ENCODE results near the gene SLPI.

The SLPI gene

DNA sequence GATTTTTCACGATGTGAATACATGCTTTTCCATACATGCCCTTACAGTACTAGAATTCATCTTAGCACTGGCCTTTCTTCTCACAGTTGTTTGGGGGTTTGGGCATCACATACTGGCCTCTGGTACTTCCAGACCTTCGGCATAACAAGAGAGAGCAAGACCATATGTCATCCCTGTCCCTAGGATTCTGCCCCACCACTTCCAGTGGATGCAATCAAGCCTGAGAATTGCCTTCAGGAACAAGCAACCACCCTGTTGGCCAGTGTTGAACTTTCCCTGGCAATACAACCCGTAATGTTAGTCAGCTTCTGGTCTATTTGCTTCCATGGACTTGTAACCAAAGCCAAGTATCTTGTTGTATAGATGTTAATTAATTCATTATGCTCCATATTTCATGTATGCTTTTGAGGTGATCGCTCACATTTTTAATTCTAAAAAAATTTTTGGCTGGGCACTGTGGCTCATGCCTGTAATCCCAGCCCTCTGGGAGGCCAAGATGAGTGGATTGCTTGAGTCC lies 15.4 kb upstream of the SLPI start:
- no peak for DNase-seq

DNA sequence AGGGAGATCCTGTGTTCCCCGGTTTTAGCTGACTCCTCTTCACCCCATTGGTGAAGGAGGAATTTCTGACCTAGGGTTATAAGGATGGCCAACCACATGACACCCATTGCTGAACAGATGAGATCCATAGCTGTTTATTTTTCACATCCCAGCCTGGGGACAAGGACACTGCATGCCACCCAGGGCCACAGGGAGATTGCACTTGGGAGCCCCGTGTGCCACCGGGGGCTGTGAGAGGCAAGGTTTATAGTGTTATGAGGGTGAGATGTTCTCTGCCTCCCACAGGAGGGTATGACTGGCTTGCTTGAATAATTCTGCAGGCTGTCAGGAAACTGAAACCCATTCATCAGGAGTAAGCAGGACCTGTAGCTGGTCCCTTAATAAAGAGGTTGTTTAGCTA lies 14.7 kb upstream of the SLPI start:
- no peak for DNase-seq

DNA sequence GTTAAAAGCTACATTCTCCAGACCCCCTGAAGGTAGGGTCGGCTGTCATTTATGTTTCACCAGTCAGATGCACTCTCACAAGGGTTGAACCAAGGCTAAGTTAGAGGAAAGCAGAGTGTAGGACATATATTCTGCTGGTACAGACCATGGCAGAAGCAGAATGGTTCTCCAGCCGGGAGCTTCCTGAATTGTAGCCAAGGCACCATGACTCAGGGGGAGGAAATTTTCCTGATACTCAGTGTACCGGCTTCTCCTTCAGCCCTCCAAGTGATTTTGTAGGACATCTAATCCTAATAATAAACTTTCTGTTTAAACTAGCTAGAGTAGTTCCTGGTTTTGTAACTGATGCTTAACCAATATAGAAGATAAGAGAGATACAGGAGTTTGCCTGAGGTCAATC lies 14.2 kb upstream of the SLPI start:
- no peak for DNase-seq

DNA sequence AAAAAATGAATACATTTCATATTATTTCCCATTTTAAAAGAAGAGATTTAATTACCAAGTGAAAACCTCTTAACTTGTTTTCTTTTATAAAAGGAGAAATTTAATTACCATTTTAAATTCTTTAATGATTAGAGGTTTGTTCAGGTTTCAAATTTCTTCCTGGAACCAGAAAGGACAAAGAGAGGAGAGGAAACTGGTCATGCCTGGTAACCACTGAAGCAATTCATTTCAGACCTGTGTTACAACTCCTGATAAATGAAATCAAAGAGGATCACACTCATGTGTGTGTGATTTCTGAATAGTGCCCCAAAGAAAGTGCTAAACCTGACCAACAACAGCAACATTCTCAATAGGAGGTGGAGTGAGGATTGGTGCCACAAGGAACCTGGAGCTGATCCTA lies 12.6 kb upstream of the SLPI start:
- no peak for DNase-seq

DNA sequence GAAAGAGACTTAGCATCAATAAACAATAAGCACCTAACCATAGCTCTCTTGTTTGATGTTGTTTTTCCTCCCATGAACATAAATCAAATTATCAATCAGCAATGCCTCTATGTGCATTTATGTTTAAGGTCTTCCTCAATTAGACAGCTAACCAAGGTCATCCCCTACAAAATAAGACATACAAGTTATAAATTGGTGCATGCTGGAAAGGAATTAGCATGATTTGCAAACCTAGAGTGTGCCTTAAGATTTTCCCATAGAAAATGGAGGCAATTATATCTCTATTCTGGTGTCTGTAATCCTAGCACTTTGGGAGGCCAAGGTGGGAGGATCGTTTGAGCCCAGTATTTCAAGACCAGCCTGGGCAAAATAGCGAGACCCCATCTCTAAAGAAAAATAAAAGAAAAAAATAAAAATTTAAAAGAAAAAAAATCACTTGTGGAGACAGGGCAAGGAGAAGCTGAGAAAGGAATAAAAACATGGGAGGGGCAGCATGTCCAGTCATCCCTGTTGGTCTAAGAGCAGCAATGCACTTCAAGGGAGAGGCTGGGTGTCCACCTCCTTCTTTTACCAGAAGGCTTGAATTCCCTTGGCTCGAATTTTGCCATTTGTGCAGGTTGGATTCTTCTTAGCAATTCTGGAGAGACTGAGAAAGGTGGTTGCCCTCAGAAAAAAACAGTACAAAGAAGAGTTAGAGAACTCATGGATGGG lies 9.3 kb upstream of the SLPI start:
- no peak for DNase-seq

DNA sequence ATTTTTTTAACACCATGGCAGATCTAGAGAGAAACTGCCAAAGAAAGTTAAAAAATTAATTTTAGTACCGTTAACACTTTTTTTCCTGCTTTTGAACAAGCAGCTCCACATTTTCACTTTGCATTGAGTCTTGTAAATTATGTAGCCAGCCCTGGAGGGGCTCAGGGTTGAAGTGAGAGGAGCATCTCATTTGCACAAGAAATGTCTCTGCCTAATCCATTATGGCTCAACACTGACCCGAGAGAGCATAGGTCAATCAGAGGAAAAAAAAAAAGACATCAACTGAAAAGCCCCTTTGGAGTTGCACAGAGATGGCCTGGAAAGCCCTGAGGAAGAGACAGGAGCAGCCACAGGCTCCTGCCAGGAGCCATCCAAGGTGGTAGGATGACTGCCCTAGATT lies 4.3 kb upstream of the SLPI start:
- no peak for DNase-seq

DNA sequence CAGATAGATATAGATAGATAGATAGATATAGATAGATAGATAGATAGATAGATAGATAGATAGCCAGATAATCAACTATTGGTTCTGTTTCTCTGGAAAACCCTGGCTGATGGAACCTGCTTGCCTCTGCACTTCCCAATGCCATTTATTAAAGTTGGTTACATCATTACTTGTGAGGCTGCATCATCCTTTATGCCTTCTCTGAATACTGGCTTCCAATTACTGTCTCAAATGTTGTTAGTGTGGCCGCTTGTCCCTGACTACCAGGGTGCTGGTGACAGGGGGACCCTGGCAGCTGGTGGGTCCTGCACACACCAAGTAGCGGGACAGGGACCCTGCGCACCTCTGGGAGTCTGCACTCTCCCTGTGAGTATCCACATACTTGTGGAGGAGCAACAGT lies 3.9 kb upstream of the SLPI start:
- DNase-seq, result no peak

DNA sequence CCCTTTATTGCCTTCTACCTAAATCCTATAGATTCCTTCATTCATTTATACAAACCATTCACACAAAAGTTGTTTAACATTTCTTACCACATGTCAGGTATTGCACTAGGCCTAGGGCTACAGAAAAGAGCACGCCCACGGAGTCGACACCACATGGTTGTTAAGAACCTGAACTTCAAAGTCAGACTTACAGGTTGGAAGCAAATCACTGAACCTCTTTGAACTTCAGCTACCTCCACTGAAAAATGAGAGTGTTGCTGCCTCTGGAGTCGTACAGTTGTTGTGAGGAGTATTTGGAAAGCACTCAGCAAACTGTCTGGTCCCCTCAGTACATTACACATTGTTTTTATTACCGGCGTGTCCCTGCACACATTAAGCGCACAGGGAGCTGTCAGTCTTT lies 3.3 kb upstream of the SLPI start:
- no peak for DNase-seq

DNA sequence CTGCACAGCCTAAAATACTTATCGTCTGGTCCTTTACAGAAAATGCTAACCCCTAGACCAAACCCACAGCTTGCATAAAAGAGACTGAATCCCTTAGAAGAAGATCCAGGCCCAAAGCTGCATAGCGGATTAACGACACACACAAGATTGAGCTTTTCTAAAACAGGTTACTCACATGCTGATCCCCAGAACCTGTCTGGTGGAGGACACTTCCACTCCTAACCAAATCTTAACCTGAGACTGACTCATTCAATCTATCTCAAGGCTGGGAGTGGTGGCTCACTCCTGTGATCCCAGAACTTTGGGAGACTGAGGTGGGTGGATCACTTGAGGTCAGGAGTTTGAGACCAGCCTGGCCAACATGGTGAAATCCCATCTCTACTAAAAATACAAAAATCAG lies 2.8 kb upstream of the SLPI start:
- DNase-seq, result no peak

DNA sequence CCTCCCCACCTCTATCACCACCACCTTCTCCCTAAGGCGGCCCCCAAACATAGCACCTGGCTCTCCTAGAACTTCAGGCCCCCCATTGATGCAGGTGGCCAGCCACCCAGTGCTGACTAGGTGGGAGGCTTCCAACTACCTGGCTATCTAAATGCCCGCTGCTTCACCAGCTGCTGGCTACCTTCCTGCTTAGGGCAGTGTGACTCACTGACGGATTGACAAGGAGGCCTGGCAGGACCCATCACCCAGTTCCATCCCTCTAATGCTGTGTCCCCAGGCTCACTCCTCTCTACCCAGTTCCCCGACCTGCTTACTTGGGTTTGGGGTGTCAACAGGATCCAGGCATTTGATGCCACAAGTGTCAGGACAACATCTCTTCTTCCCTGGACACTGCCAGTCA lies 1.1 kb downstream of the SLPI start:
- no peak for DNase-seq

DNA sequence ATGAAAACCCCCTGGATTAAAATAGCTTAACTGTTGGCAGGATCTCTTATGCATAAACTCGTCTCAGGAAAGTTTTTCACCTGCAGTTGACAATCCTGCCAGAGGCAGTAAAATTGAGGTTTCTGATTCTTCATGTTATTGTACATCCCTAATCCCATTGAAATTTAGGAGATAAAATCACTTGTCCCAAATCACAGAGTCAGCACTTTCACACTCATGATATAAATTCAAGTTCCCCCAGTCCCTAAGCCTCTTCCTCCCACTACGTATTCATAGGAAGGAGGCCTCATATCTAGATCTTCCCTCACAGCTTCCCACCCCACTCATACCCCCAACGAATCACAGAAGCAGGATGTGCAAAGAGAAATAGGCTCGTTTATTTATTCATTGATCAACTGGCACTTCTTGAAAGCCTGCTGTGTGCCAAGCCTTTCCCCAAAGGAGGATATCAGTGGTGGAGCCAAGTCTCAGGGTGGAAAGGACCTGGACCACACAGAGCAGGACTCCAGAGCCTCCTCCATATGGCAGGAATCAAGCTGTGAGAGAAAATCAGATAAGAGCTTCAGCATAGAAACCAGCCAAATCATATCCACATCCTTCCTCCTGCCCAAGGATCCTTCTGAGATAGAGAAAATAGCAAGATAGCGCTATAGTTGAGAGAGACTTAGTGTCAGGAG lies 2.3 kb downstream of the SLPI start:
- no peak for DNase-seq

DNA sequence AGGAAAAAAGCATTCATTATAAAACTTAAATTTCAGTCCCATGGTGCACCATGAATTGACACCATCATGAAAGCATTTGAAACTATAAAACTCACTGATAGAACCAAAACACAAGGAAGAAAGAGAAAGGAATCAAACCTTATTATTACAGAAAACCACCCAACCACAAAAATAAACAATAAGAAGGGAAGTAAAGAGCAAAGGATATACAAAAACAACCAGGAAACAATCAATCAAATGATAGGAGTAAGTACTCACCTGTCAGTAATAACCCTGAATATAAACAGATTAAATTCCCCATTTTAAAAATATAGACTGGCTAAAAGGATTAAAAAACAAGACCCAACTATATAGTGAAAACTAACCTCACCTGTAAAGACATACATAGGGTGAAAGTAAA lies 5.8 kb downstream of the SLPI start:
- DNase-seq, result no peak

DNA sequence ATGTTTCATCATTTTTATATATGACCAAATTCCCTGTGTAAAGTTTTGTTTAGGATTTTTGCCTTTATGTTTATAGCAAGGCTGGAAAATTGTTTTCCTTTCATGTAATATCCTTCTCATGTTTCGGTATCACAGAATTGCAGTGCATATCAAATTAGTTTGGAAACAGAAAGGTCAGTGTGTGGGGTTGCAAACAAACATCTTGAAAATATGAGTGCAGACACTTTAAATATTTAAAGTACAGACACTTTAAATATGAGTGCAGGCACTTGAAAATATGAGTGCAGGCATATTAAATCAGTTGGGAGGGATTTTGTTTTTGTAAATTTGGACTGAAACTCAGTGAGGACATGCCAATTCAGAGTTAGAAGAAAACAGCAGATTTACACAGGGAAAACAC lies 6.5 kb downstream of the SLPI start:
- DNase-seq, result no peak

DNA sequence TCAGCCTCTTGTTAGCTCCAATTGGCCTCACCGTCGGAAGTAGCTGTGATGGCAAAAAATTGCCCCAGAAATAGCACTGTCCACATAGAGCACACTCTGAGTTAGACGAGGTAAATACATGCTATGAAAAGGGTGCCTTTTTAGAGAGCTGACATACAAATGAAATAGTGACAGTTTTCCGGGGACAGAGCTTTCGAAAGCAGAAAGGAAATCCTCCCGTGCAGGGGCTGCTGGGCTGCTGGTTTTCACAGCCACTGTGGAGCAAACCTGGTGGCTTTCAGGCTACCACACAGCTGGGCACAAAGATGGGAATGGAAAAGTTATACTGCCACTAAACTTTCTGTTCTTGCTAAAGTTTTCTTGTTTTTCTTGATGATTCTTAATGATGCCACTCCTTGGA lies 8.3 kb downstream of the SLPI start:
- no peak for DNase-seq

DNA sequence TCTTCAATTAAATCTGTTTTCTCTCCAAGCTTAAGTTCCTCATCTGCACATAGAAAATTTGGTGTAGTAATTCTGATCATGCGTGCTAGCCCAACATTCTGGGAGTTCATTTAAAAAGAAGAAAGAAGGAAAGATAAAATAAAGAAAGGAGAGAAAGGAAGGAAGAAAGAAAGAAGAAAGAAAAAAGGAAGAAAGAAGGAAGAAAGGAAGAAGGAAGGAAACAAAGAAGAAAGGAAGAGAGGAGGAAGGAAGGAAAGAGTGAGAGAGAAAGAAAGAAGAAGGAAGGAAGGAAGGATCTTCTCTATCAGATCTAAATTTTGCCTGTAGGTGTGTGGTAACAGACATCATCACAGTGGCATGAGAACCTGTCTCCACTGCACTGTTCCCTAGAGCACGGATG lies 16.2 kb downstream of the SLPI start:
- DNase-seq, result no peak

DNA sequence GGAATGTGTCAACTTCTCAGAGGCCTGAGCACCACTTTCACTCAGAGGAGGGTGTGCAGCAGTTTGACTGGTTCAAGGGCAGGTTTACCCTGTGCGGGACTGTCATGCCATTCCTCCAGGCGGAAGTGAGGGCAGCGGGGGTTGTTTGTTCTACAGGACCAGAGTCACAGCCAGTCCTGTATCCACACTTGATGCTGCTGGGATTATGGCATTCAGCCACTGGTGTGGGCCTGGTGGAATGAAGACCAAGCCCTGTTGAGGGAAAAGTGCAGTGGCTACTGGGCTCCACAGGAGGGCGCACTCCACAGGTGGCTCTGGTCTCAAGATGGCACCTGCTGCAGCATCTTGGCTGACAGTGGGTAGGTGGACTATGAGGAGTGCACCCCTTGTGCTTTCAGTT lies 18.4 kb downstream of the SLPI start:
- peak in 1 of 2 experiments; percentile 28 for DNase-seq

DNA sequence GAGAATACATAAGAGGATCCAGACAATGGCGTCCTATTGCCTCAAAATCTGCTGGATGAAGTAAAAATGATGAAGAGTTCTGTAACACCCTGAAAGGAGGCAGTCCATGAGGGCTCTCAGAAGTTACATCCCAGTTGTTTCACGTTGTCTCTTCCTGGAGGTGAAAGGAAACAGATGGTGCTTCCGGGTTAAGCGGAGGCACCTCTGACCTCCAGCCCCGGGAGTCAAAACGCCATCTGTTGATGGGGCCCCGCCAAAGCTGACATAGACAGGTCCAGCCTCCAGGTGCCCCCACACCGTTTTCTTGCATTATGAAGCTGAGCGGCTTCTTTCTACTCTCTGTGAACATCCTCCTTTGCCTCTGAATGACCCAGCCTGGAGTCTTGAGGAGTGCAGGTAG lies 23.7 kb downstream of the SLPI start:
- no peak for DNase-seq

DNA sequence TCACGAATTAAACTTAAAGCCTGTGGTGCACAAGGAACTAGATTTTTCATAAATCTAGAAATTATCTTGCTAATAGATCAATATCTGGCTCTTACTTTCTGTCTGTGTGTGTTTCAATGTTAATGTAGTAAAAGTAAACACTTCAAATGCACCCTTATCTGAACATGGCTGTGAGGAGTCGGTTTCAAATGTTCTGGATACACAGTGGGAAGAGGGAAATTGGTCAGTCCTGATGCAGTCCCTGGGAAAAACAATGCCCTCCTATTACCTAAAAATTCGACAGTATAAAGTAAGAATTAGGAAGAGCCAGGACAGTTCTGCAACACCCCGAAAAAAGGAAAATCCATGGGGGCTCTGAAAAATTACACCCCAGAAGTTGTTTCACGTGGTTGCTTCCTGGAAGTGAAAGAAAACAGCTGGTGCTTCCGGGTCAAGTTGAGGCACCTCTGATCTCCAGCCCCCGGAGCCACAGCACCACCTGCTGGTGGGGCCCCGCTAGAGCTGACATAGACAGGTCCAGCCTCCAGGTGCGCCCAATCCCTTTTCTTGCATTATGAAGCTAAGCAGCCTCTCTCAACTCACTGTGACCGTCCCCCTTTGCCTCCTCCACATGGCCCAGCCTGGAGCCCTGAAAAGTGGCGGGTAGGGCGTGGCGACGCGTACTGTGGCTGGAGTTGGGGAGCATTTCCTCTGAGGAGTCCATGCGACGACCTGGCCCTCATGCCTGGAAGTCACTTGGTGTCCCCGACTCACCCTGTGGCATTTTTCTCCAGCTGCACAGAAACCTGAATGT lies 24.9 kb downstream of the SLPI start:
- peak; percentile 76 to 80 for DNase-seq

DNA sequence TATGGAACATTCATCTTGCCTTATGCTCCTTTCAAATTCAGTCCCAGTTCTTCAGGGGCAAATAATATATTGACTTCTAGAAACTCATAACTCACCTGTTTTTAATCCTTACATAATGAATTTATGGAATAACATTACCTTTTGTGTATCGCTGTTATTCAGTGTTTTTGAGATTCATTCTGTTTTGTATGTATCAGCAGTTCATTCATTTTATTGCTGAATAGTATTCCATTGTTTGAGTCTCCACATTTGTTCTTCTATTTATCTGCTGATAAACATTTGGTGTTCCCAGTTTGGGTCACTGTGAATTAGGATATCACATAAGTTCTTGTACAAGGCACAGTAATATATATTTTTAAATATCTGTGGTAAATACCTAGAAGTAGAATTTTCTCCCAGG lies 28.1 kb downstream of the SLPI start:
- no peak for DNase-seq

DNA sequence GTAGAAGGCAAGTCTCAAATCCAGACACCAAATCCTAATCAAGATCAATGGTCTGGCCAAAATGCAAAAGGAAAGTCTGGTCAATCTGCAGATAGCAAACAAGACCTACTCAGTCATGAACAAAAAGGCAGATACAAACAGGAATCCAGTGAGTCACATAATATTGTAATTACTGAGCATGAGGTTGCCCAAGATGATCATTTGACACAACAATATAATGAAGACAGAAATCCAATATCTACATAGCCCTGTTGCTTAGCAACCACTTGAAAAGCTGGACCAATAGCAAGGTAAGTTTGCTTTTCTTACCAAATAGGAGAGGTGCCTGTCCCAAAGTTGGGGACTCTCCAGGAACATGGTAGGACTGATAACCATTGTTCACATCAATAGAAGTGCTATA lies 31.2 kb downstream of the SLPI start:
- no peak for DNase-seq

DNA sequence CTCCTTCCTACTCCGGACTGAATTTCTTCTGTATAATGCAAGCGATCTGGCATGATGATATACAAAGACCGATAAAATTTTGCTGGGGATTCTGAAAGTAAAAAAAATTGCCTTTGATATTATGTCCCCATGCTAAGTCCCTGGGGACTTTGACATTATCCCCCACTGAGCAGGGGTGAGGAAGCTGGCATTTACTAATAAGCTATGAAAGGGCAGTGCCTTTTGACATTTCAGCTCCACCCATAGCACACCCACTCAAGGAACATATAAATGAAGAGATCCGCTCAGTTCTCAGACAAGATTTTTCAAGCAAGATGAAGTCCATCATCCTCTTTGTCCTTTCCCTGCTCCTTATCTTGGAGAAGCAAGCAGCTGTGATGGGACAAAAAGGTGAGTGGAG lies 33.3 kb downstream of the SLPI start, which contains the start of gene SEMG2:
Gene SEMG2 (plus strand): TSS at position 298 of the 400 bp plus-strand sequence. CDS start 17 bp downstream, at position 315.
- no peak for DNase-seq

DNA sequence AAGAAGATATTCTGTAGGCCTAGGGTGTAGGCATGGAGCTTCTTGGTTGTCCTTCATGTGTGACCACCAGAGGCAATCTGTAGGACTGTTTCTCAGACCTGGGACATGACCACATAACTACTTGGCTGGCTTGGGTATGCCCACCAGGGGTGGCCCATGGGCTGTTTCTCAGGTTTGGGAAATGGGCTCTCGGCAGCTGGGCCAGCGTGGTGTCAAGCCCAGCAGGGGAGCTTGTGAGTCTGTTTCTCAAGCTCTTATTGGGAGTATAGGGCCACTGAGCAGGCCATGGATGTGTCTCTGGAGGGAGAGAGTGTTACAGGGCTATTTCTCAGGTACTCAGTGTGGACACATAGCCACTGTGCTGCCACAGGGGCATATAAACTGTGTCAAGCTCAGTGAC lies 35.7 kb downstream of the SLPI start:
- DNase-seq, result no peak

DNA sequence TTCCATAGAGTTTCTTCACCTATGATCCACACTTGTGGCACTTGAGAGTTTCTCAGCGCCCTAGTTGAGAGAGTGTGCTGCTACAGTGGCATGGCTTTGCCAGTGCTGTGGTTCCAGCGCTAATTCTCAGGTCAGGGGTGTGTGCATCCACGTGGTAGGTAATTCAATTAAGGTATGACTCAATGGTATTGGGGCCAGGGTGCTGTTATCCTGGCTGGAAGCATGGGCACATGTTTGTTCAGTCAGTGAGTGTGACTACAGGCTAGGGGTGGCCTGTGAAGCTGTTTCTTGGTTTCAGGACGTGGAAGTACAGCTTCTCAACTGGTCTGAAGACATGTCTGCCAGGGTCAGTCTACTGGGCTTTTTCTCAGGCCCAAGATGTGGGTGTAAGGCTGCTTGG lies 36.2 kb downstream of the SLPI start:
- no peak for DNase-seq

DNA sequence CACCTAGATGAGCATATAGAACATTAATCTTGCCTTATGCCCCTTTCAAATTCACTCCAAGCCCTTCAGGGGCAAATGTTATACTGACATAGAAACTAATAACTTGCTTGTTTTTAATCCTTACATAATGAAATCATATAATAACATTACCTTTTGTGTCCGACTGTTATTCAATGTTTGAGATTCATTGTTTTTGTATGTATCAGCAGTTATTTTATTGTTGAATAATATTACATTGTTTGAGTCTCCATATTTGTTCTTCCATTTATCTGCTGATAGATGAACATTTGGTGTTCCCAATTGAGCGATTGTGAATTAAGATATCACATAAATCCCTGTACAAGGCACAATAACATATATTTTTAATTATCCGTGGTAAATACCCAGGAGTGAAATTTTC lies 41.5 kb downstream of the SLPI start:
- DNase-seq, result no peak

Data from activated T-cell treated with anti-CD3 and anti-CD28 coated beads, Interleukin-2, amount 50 U/mL, for 48 hours (primary cell).